WI38 (cell line): ENCODE measurements around the gene SPATS2.

Experiments
- H3K4me3 ChIP-seq: 2 replicates; pipeline ENCODE4 v1.5.1; 2011; ENCODE audit warnings: low read depth, mild to moderate bottlenecking, control low read depth, low read length
- TF ChIP-seq, protein P1 (sequence below): IDR thresholded peaks from 2 replicates; pipeline ENCODE4 v1.5.1; 2012; ENCODE audit warnings: low read depth, mild to moderate bottlenecking, control low read depth, low read length

Gene SPATS2

DNA sequence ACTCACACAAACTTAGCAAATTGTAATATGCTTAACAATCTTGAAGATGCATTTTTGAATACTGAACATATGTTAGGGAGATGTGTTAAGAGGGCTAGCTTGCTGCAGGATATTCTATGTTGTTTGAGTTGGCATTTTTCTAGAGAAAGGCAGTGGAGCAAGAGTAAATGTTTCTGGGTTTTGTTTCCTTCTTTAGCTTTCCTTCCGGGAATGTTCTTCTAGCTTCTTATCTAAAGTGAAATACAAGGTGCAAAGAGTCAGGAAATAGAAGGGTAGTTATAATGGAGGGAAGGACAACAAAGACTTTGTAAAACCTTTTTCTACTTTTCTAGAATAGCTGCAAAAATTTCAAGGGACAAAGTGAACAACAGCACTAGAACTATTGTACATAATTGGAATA lies 94.0 kb downstream of the SPATS2 start:
- no peak overlapping the region for H3K4me3 ChIP-seq
- TF ChIP-seq, protein P1, sequence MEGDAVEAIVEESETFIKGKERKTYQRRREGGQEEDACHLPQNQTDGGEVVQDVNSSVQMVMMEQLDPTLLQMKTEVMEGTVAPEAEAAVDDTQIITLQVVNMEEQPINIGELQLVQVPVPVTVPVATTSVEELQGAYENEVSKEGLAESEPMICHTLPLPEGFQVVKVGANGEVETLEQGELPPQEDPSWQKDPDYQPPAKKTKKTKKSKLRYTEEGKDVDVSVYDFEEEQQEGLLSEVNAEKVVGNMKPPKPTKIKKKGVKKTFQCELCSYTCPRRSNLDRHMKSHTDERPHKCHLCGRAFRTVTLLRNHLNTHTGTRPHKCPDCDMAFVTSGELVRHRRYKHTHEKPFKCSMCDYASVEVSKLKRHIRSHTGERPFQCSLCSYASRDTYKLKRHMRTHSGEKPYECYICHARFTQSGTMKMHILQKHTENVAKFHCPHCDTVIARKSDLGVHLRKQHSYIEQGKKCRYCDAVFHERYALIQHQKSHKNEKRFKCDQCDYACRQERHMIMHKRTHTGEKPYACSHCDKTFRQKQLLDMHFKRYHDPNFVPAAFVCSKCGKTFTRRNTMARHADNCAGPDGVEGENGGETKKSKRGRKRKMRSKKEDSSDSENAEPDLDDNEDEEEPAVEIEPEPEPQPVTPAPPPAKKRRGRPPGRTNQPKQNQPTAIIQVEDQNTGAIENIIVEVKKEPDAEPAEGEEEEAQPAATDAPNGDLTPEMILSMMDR: no peak

DNA sequence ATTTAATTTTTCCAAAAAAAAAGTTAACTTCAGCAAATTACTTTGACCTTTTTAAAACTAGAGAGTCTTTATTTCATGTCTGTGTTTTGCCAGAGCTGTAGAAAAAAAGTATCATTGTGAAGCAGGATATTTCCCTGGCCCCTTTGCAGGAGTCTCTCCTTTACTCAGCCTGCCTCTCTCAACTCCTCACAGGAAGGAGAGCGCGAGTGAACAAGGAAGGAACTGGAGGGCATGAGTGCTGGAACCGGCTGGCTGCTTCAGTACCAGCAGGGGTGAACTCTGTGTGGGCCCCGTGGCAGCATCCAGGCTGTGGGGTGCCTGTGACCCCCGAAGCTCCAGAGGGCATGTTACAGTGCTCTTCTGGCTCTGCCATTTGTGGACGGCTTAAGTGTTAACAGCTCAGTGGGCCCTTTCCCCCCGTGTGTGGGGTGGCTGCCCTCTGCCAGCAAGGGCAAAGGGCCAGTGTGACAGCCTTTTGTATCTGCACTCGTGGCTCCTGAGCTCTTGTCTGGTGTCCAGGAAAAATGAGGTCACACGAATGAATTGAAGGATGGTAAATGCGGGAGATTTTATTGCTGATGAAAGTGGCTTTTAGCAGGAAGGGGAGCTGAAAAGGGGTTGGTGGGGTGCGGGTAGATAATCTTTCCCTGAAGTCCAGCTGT lies 95.0 kb downstream of the SPATS2 start:
- TF ChIP-seq, protein P1: no peak
- no peak overlapping the region for H3K4me3 ChIP-seq

DNA sequence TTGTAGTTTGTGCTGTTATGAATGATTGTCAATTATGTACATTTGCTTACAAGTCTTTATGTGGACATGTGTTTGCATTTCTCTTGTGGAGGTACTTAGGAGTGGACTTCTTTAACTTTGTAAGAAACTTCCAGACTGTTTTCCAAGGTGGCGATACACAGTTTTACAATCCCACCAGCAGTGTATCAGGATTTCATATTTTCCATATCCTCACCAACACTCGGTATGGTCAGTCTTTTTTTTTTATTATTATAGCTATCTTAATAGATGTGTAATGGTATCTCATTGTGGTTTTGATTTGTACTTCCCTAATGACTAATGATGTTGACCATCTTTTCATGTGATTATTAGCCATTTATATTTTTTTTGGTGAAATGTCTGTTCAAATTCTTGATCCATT lies 97.9 kb downstream of the SPATS2 start:
- TF ChIP-seq, protein P1: no peak
- no peak overlapping the region for H3K4me3 ChIP-seq

DNA sequence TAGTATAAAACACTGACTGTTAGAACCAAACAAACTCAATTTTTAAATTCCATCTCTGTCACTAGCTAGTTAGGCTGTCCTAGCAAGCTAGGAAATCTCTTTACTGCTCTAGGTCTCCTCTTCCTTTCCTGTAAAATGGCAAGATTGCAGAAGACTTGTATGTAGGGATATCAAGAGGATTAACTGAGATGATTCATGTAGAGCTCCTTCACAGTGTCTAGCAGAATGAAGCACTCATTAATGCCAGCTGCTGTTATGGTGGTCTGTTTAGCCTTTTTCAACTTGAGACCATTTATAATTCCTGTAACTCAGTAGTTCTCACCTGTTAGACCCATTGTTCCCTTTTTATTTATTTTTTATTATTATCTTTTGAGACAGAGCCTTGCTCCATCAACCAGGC lies 103.7 kb downstream of the SPATS2 start:
- TF ChIP-seq, protein P1: no peak
- no peak overlapping the region for H3K4me3 ChIP-seq

DNA sequence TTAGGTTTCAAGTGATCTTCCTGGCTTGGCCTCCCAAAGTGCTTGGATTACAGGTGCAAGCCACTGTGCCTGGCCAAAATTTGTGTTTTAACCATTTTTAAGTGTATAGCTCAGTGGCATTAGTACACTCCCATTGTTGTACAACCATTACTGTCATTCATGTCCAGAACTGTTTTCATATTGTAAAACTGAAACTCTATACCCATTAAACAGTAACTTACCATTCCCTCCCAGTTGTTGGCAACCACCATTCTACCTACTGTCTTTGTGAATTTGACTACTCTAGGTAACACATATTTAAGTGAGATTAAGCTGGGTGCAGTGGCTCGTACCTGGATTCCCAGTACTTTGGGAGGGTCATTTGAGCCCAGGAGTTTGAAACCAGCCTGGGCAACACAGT lies 104.3 kb downstream of the SPATS2 start:
- TF ChIP-seq, protein P1: no peak

DNA sequence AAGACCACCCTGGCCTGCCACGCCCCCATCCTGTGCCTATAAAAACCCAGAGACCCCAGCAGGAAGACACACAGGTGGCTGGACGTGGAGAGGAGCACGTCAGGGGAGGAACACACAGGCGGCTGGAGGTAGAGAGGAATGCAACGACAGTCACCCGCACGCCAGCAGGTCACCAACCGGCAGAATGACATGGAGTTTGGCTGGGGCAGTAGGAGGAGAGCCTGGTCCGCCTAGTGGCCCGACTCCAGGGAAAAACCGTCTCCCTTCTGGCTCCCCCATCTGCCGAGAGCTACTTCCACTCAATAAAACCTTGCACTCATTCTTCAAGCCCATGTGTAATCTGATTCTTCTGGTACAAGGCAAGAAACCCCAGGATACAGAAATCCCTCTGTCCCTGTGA lies 108.8 kb downstream of the SPATS2 start:
- TF ChIP-seq, protein P1: no peak
- no peak overlapping the region for H3K4me3 ChIP-seq

More for the DNA sequence above, 104.3 kb downstream of the SPATS2 start:
- H3K4me3 ChIP-seq: no peak overlapping the region

DNA sequence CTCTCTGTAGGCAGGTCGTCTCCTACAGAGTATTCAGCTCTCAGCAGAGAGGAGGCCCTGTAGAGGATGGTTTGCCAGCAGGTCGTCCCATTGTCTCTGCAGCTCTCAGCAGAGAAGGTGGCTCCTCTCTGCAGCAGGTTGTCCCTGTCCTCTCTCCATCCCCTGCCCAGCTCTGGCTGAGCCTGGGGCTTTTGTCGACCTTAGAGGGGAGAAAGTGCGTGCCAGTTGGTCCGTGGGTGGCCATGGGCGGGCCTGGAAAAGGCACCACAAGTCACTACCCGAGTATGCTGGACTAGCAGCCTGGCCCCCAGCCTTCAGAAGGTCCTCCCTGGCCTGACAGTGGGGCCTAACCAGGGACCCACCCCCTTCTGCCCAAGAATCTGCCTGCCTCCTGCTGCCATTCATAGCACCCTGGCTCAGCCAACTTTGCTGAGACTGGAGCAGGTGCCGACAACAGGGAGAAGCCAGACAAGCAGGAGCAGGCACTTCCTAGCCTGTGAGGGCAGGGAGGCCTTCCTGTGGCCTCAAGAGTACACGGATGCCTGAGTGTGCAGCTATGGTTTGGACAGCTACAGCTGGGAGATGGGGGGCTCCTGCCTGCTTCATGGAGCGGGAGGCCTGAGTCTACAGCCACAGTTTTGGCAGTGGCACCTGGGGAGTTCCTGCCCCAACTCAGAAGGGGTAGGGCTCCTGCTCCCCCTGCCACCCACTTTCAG lies 111.8 kb downstream of the SPATS2 start:
- TF ChIP-seq, protein P1: no peak

More for the DNA sequence above, 111.8 kb downstream of the SPATS2 start:
- no peak overlapping the region for H3K4me3 ChIP-seq
